ENCODE data around the gene CXCL8.
A peak's percentile ranks its signal among the peaks of the same experiment; 100 is the strongest.

Gene CXCL8

GRCh38 chr4:73730867-73731266 is 9.5 kb upstream of the CXCL8 start:
- TF ChIP-seq, protein P1, sequence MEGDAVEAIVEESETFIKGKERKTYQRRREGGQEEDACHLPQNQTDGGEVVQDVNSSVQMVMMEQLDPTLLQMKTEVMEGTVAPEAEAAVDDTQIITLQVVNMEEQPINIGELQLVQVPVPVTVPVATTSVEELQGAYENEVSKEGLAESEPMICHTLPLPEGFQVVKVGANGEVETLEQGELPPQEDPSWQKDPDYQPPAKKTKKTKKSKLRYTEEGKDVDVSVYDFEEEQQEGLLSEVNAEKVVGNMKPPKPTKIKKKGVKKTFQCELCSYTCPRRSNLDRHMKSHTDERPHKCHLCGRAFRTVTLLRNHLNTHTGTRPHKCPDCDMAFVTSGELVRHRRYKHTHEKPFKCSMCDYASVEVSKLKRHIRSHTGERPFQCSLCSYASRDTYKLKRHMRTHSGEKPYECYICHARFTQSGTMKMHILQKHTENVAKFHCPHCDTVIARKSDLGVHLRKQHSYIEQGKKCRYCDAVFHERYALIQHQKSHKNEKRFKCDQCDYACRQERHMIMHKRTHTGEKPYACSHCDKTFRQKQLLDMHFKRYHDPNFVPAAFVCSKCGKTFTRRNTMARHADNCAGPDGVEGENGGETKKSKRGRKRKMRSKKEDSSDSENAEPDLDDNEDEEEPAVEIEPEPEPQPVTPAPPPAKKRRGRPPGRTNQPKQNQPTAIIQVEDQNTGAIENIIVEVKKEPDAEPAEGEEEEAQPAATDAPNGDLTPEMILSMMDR (IDR thresholded peaks at IDR 0.05; ENCODE audit: insufficient read depth, low read depth, low read length, missing control alignments), result no peak
- H3K4me3 ChIP-seq (ENCODE audit: low read length), result no peak overlapping the region
- DNase-seq (ENCODE audit: low read depth), result no peak

DNA sequence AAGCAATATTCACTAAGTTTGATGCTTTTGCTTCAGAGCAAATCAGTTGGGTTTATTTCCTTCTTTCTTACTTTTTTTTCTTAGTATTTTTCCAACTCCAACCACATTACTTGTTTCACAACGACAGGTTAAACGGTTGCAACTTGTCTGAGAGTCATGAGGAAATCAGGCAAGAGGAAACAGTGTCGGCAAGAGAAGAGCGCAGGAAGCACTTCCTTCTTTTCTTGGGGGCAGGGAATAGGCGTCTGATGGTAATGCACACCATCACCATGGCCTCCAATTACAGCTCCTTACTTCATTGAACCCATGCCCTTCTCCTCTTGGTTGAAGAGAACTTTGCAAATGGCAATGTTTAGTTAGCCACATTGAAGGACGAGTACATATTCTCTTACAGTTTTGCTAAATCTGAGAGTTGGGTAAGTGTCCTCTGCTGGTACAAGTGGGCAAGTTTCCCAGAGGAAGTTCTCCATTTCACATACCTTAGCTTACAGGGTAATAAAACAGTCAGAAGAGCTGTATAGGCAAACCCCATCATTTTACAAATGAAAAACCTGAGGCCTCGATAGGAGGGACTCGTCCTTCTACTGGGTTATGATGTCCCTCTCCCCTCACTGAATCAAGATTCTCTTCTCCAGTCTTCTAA is 8.3 kb upstream of the CXCL8 start:
- no peak overlapping the region for H3K4me3 ChIP-seq (ENCODE audit: low read length)
- TF ChIP-seq, protein P1 (IDR thresholded peaks at IDR 0.05; ENCODE audit: insufficient read depth, low read depth, low read length, missing control alignments), result no peak
- no peak for DNase-seq (ENCODE audit: low read depth)

DNA sequence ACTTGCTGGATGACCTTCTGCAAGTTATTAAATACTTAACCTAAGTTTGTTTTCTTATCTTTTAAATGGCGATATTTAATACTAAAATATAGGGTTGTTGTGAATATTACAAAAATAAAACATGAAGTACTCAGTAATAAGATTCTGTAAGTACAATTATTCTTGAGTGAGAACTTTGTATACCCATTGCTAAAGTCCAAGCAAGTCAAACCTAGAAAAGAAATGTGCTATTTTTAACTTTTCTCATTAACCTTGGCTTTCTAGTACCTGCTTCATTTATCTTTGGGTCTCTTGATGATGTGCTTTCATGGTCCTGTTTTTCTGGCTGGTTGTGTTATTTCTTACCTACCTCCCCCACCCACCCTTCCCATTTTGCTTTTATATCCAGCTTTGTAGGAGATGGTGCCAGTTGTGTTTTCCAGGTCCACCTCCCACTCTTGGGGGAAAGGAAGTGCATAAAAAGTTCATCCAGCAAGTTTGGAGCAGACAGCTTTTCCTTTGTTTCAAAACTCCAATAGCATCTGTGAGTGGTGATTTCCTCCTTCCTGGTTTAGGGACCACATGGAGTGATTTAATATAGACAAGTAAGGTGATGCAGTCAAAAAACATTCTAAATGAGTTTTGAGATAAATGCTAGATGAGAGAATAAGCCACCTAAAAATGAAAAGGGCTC is 7.5 kb upstream of the CXCL8 start:
- H3K4me3 ChIP-seq (ENCODE audit: low read length), result no peak overlapping the region
- TF ChIP-seq, protein P1 (IDR thresholded peaks at IDR 0.05; ENCODE audit: insufficient read depth, low read depth, low read length, missing control alignments), result no peak
- DNase-seq (ENCODE audit: low read depth), result no peak

- TF ChIP-seq, protein P1 (IDR thresholded peaks at IDR 0.05; ENCODE audit: insufficient read depth, low read depth, low read length, missing control alignments), result no peak
- no peak overlapping the region for H3K4me3 ChIP-seq (ENCODE audit: low read length)
- DNase-seq (ENCODE audit: low read depth), result no peak
Measured at GRCh38 chr4:73734530-73735001, 5.8 kb upstream of the CXCL8 start.

- H3K4me3 ChIP-seq (ENCODE audit: low read length), result no peak overlapping the region
- peak; percentile 47 for DNase-seq (ENCODE audit: low read depth)
- TF ChIP-seq, protein P1 (IDR thresholded peaks at IDR 0.05; ENCODE audit: insufficient read depth, low read depth, low read length, missing control alignments), result no peak
Measured at GRCh38 chr4:73735231-73735630, 5.1 kb upstream of the CXCL8 start.

DNA sequence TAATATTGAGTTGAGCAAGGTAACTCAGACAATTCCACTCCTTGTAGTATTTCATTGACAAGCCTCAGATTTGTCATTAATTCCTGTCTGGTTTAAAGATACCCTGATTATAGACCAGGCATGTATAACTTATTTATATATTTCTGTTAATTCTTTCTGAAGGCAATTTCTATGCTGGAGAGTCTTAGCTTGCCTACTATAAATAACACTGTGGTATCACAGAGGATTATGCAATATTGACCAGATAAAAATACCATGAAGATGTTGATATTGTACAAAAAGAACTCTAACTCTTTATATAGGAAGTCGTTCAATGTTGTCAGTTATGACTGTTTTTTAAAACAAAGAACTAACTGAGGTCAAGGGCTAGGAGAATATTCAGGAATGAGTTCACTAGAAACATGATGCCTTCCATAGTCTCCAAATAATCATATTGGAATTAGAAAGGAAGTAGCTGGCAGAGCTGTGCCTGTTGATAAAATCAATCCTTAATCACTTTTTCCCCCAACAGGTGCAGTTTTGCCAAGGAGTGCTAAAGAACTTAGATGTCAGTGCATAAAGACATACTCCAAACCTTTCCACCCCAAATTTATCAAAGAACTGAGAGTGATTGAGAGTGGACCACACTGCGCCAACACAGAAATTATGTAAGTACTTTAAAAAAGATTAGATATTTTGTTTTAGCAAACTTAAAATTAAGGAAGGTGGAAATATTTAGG is 821 bp downstream of the CXCL8 start:
- TF ChIP-seq, protein P1 (IDR thresholded peaks at IDR 0.05; ENCODE audit: insufficient read depth, low read depth, low read length, missing control alignments), result no peak
- no peak overlapping the region for H3K4me3 ChIP-seq (ENCODE audit: low read length)
- no peak for DNase-seq (ENCODE audit: low read depth)
